KMS-11 (cell line): ENCODE measurements around the gene HRCT1.

ENCODE experiments used
- H2AFZ ChIP-seq: fragments of 200-600 bp; sonication (generic); 2 replicates; pipeline ENCODE4 v1.6.1; 2016; ENCODE audit warnings: antibody characterized with exemption, mixed run types, low read depth
- H3K27ac ChIP-seq: fragments of 200-600 bp; sonication (generic); 2 replicates; pipeline ENCODE4 v1.6.1; 2016; ENCODE audit warnings: mild to moderate bottlenecking, mixed run types
- H3K27me3 ChIP-seq: fragments of 200-600 bp; sonication (generic); 2 replicates; pipeline ENCODE4 v1.6.1; 2017; ENCODE audit warnings: mild to moderate bottlenecking, low read depth, mixed run types, moderate library complexity; ENCODE audit not compliant: insufficient read depth
- H3K36me3 ChIP-seq: fragments of 200-600 bp; sonication (generic); 2 replicates; pipeline ENCODE4 v1.6.1; 2017; ENCODE audit warnings: mild to moderate bottlenecking, mixed run types; ENCODE audit not compliant: insufficient read depth
- H3K4me1 ChIP-seq: fragments of 200-600 bp; sonication (generic); 2 replicates; pipeline ENCODE4 v1.6.1; 2016; ENCODE audit warnings: mild to moderate bottlenecking, low read depth, mixed run types; ENCODE audit not compliant: poor library complexity, severe bottlenecking
- H3K4me2 ChIP-seq: fragments of 200-600 bp; sonication (generic); 2 replicates; pipeline ENCODE4 v1.7.0; 2016; ENCODE audit warnings: mild to moderate bottlenecking, mixed run types
- H3K4me3 ChIP-seq: fragments of 200-600 bp; sonication (generic); IDR thresholded peaks from 2 replicates; pipeline ENCODE4 v1.6.1; 2017; ENCODE audit warnings: low read depth, low read length, mixed read lengths; ENCODE audit not compliant: insufficient read depth
- H3K79me2 ChIP-seq: fragments of 200-600 bp; sonication (generic); 2 replicates; pipeline ENCODE4 v1.6.1; 2016; ENCODE audit warnings: low read depth, mixed run types; ENCODE audit not compliant: insufficient read depth
- H3K9ac ChIP-seq: fragments of 200-600 bp; sonication (generic); 2 replicates; pipeline ENCODE4 v1.6.1; 2016; ENCODE audit warnings: mild to moderate bottlenecking, mixed run types
- H4K20me1 ChIP-seq: fragments of 200-600 bp; sonication (generic); 2 replicates; pipeline ENCODE4 v1.6.1; 2016; ENCODE audit warnings: mild to moderate bottlenecking, mixed run types; ENCODE audit not compliant: insufficient read depth
- CTCF ChIP-seq: fragments of 200-600 bp; sonication (generic); conservative IDR thresholded peaks from 2 replicates; pipeline ENCODE4 v1.6.1; 2017; ENCODE audit warnings: low read depth, mild to moderate bottlenecking, antibody characterized with exemption, low read length, moderate library complexity, mixed read lengths

HRCT1 gene

GRCh38 chr9:35863583-35863982, 42.4 kb upstream of the HRCT1 start:
- no peak overlapping the region for H3K9ac ChIP-seq
- H3K4me1 ChIP-seq: peaks cover 1% of the 10 kb centered on the region
- no peak overlapping the region for H3K4me2 ChIP-seq
- H4K20me1 ChIP-seq: no peaks in the 10 kb centered on the region
- H3K79me2 ChIP-seq: no peaks in the 10 kb centered on the region
- TF ChIP-seq CTCF: no peak
- no peaks in the 10 kb centered on the region for H3K27me3 ChIP-seq
- H3K4me3 ChIP-seq: no peak overlapping the region
- no peak overlapping the region for H2AFZ ChIP-seq
- no peaks in the 10 kb centered on the region for H3K36me3 ChIP-seq
- no peak overlapping the region for H3K27ac ChIP-seq

GRCh38 chr9:35864695-35865255, 41.2 kb upstream of the HRCT1 start:
- no peak overlapping the region for H2AFZ ChIP-seq
- H3K36me3 ChIP-seq: no peaks in the 10 kb centered on the region
- no peak overlapping the region for H3K9ac ChIP-seq
- H3K4me2 ChIP-seq: no peak overlapping the region
- H3K27ac ChIP-seq: no peak overlapping the region
- H3K4me1 ChIP-seq: peaks cover 11% of the 10 kb centered on the region
- no peaks in the 10 kb centered on the region for H3K79me2 ChIP-seq
- H4K20me1 ChIP-seq: no peaks in the 10 kb centered on the region
- no peak overlapping the region for H3K4me3 ChIP-seq
- no peak for TF ChIP-seq CTCF
- no peaks in the 10 kb centered on the region for H3K27me3 ChIP-seq

- Histone ChIP-seq H3K27me3 (no peaks in the 10 kb centered on the region), H4K20me1 (no peaks in the 10 kb centered on the region), H3K79me2 (no peaks in the 10 kb centered on the region), H3K27ac (no peak overlapping the region), H2AFZ (no peak overlapping the region), H3K4me3 (no peak overlapping the region), H3K4me2 (no peak overlapping the region), H3K4me1 (peaks cover 11% of the 10 kb centered on the region), H3K36me3 (no peaks in the 10 kb centered on the region), H3K9ac (no peak overlapping the region)
- no peak for TF ChIP-seq CTCF
Measured at GRCh38 chr9:35867538-35867937, 38.5 kb upstream of the HRCT1 start.

GRCh38 chr9:35868933-35869332, 37.1 kb upstream of the HRCT1 start:
- Histone ChIP-seq H3K79me2 (no peaks in the 10 kb centered on the region), H4K20me1 (no peaks in the 10 kb centered on the region), H3K4me3 (no peak overlapping the region), H3K9ac (no peak overlapping the region), H3K4me1 (peaks cover 11% of the 10 kb centered on the region), H3K27me3 (no peaks in the 10 kb centered on the region), H3K27ac (no peak overlapping the region), H2AFZ (no peak overlapping the region), H3K4me2 (no peak overlapping the region), H3K36me3 (no peaks in the 10 kb centered on the region)
- no peak for TF ChIP-seq CTCF
